Measurements from ENCODE around the gene C9orf57.
A peak's percentile ranks its signal among the peaks of the same experiment; 100 is the strongest.
"Not testable (repeated sequence)": the region's sequence is repeated elsewhere in the genome, so short reads cannot be mapped to it uniquely, and the experiment has no call there.

The C9orf57 gene, protein sequence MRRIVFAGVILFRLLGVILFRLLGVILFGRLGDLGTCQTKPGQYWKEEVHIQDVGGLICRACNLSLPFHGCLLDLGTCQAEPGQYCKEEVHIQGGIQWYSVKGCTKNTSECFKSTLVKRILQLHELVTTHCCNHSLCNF

DNA sequence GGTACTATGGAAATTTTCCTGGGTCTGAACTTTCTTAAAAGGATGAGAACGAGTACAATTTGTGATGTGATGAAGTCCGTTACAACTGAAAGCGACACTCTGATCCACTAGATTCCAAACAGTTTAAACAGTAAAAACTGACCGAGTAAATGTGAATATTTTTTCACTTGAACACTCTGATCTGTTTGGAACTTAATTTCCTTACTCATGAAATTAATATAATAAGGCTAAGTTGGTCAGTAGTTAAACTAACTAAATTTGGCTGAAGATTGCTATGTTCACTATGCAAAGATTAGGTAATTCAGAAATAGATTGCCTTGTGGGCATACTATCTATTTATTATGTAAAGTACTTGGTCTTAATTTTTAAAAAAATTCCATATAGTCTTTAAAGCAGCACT is at the start of gene C9orf57:
Gene C9orf57 (minus strand): TSS at position 101 of the 400 bp plus-strand sequence. CDS start 1,282 bp downstream, outside the sequence.
- DNase-seq (ENCODE audit: low read depth): no peak

DNA sequence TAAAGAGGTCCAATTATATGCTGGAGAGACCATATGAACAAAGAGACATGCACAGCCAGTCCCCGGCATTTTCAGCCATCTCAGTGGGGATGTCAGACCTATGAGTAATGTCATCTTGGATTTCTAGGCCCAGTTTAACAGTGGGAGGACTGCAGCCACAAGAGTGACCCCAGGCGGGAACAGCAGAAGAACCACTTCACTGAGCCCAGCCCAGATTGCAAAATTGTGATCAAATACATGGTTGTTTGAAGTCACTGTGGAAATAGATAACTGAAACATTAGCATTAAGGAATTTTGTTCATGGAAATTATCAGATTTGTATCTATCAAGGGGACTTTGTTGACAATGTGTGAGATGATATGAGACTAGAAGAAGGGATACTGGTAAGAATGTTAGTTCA is 42.1 kb upstream of the C9orf57 start:
- DNase-seq (ENCODE audit: low read depth): no peak

DNA sequence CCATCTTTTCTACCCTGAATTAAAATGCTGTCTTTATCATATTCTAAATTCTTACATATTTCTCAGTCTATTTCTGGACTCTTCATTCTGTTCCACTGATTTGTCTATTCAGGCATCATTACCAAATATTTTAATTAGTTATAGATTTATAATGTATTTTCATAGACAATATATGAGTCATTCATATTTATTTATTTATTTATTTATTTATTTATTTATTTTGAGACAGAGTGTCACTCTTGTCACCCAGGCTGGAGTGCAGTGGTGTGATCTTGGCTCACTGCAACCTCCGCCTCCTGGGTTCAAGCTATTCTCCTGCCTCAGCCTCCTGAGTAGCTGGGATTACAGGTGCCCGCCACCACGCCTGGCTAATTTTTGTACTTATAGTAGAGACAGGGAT is 35.1 kb upstream of the C9orf57 start:
- not testable (repeated sequence) for DNase-seq (ENCODE audit: low read depth)

DNA sequence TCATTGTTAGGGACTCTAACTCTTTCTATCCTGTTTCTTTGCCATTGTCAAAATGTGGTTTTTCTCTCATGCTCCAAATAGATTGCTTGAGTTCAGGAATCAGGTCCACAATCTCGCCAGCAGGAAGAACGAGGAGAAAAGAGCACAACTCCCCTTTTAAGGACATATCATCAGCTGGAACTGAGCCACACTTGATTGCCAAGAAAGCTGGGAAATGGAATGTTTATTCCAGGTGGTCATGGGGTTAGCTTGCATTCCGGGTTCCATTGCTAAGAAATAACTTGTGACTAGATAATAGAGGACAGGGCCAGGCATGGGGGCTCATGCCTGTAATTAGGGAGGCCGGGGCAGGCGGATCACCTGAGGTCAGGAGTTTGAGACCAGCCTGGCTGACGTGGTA is 32.4 kb upstream of the C9orf57 start:
- no peak for DNase-seq (ENCODE audit: low read depth)

DNA sequence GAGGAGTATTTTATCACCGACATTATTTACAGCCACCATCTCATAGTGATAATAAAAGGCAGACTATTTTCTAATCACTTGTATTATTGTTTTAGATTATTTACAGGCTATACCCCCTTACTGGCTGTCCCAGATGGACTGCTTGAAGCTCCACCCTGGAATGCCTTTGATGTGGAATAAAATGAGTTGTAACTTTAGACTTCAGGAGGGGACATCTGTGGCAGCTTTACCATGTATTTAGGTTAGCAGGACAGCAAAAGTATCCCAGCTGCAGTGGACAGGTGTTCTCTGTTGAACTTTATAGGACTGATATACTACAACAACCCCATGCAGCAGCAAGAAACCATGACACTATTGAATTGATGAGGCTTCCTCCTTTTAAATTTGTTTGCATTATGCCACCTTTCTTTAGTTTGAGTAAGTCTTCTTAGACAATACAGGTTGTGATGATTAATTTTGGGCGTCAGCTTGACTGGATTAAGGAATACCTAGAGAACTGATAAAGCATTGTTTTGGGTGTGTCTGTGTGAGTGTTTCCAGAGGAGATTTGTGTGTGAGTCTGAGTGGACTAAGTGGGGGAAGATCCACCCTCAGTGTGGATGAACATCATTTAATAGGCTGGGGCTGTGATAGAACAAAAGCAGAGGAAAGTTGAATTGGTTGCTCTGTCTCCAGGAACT is 29.2 kb upstream of the C9orf57 start:
- no peak for DNase-seq (ENCODE audit: low read depth)

DNA sequence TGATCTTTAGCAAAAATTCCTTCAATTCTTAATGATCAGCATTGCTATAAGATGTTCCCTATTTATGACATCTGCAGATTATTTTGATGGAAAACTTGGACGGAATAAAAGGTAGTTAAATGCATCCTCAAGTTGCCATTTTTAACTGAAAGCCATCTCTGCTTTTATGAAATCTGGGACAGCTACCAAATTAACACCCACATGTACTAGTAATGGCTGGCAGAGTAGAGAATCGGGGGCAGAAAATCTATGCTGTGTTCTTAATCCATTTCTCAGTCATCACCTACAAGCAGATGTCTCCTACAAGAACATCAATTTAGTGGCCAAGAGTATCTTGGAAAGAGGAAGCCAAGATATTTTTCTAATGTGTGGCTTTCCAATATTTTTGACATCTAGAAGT is 22.1 kb upstream of the C9orf57 start:
- DNase-seq (ENCODE audit: low read depth): no peak

DNA sequence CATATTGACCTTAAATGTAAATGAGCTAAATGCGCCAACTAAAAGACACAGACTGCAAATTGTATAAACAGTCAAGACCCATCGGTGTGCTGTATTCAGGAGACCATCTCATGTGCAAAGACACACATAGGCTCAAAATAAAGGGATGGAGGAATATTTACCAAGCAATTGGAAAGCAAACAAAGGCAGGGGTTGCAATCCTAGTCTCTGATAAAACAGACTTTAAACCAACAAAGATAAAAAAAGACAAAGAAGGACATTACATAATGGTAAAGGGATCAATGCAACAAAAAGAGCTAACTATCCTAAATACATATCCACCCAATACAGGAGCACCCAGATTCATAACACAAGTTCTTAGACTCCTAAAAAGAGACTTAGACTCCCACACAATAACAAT is 14.3 kb upstream of the C9orf57 start:
- not testable (repeated sequence) for DNase-seq (ENCODE audit: low read depth)

DNA sequence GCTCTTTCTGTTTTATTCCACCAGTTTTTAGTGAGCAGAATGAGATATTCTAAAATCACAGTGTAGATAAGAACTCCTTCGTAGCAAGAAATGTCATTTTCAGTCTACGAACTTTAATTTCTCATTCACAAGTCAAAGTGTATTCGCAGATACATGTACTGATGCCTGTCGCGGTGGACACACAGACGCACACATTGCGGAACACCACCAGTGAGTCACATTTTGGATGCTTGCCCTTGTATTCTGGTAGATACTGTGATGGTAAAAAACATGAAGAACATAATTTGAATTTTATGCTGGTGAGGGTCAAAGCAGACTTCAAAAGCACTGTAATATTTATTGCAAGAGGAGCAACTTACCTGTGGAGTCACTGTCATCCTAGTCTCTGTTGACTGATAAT is 4.7 kb upstream of the C9orf57 start:
- DNase-seq (ENCODE audit: low read depth): peak; percentile 2

DNA sequence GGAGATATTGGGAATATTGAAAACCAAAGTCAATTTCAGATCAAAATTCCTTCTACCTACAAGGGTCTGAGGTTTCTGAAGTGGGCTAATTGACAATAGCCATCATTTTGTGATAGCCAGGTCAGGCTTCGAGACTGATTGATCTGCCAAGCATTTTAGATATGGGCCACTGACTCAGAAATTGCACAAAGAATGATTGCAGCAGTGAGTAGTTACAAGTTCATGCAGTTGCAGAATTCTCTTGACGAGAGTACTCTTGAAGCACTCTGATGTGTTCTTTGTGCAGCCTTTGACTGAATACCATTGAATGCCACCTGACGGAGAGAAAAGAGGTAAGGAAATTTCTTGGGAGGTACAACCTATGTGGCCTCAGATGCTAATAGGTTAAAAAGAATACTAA is 8.3 kb downstream of the C9orf57 start:
- DNase-seq (ENCODE audit: low read depth): no peak

DNA sequence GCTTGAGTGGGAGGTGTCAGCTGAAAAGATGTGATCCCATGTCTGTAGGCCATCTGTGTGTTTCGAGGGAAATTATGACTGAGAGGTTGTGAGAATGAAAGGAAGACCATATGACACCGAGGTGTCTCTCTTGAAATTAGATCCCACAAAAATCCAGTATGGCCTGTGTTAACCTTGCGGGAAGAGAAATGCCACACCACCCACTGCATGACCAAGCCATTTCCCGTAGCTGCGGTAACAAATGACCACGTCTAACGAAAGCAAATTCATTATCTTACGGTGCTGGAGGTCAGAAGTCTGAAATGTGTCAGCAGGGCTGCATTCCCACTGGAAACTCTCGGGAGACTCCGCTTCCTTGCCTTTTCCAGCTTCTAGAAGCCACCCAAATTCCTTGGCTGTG is 11.6 kb downstream of the C9orf57 start:
- no peak for DNase-seq (ENCODE audit: low read depth)

DNA sequence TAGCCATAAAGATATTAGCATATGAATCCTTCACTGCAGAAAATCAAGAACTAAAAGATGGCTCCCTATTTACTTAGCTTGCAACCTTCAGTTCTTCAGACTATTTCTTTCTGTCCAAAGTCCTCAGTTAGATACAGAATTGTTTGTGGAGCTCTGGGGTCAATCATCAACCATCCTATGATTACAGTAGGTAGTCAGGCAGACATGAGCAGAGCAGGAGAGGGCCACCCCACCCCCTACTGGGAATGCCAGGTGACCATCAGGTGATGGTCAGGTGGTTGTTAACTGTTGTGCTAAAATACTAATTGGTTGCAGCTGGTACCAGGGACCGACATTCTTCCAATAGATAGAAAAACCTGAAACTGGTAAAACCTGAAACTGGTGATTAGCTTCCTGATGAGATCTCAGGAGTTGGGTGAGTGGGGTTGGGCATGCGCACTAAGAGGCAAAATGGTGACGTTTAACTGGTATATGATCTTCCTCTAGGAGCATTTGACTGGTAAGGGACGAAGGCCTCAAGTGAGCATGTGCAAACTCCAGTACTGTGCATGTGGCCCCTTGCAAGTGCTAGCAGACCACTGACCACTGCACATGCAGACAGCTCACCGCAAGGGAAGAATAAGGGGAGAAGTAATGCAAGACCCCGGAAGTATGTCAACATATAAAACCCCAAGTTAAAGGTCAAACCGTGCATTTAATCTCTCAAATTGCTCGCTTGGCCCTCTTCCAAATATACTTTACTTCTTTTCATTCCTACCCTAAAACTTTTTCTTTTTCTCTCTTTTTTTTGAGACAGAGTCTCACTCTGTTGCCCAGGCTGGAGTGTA is 13.6 kb downstream of the C9orf57 start:
- no peak for DNase-seq (ENCODE audit: low read depth)

DNA sequence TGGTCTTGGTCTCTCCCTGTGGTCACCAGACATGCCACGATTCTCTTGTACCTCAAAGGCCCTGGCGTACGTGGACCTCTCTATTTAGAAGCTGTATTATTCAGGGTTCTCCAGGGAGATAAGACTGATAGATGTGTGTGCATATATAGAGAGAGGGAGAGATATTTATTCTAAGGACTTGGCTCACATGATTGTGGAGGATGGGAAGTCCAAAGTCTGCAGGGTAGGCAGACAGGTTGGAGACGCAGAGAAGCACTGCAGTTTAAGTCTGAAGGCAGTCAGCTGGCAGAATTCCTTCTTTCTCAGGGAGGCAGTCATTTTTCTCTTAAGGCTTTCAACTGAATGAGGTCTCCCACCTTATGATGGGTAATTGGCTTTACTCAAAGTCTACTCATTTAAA is 16.3 kb downstream of the C9orf57 start:
- no peak for DNase-seq (ENCODE audit: low read depth)

DNA sequence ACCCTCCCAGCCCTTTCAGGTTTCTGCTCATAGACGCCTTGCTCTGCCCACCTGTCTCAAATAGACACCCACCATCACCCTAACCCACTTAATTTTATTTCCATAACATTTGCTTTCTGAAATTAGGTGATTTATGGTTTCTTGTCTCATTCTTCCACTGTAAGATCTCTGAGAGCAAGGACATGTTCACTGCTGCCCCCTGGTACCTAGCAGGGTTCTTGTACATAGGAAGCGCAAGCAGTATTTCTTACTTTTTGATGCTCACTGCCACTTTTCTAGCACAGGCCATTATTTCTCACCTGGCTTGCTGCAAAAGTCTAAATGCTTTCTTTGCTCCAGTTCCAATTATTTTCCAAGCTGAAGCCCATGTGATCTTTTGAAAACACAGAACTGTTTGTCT is 16.8 kb downstream of the C9orf57 start:
- no peak for DNase-seq (ENCODE audit: low read depth)

DNA sequence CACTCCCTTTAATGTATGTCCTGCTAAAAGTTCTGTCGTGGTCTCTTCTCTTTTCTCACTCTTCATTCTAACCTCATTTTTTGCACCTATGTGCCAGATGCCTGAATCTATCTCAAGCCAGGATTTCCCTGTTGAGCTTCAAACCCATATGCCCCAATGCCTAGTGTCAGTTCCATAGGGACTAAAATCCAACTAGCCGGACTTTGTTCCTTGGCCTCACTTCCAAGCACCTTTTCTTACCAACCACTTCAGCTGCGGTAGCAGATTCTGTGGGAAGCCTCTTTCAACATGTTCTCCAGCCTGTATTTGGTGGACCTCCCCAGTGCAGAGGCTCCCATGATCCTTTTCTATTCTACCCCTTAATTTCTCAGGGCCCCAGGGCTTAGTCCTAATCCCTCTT is 17.5 kb downstream of the C9orf57 start:
- no peak for DNase-seq (ENCODE audit: low read depth)

DNA sequence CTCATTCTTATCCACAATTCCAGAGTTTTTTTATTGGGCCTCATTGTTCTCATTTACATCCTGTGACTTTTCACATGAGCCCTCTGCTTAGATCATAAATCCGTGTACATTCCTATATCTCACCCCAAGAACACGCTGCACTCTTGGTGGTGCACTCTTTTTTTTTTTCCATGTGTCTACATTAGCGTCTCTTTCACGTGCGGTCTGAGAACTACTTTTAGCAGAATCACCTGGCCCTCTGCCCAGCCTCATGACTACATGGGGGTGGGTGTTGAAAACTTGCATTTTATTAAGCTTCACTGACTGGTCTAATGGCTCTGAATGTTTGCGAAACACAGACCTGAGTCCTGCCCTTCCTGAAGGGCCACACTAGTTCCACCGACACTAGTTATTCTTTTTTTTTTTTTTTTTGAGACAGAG is 18.6 kb downstream of the C9orf57 start:
- DNase-seq (ENCODE audit: low read depth): peak; percentile 54

DNA sequence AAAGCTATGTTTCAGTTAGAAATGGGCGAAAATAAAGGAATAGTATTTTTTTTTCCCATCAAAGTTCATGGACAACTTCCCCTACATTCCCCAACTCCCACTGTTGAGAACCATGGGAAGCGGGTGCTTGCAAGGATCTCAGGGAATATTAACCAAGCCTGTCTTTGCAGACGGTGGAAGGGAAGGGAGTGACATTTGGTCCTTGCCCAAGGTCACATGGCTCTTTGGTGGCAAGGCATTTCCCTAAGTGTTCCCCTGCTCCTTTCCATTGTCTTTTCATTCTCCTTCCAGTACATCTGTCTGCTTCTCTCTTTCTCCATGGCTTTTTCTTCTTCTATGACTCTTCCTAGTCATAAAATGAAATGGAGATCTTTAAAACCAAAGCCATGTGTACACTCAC is 19.0 kb downstream of the C9orf57 start:
- no peak for DNase-seq (ENCODE audit: low read depth)

DNA sequence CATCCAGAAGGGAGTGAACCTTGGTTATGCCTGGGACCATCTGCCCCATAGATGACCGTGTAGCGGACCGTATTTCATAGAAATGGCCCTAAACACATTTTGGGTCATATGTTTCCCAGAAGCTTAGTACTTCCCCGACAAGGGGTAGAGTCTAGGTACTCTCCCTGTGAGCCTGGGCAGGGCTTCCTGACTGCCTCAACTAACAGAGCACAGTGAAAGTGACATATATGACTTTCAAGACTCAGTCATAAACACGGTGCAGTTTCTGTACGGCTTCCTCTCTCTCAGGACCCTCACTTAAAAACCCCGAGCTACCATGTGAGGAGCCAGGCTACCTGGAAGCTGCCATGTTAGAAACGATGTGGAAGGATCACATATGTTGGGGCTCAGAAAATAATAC is 20.9 kb downstream of the C9orf57 start:
- no peak for DNase-seq (ENCODE audit: low read depth)

DNA sequence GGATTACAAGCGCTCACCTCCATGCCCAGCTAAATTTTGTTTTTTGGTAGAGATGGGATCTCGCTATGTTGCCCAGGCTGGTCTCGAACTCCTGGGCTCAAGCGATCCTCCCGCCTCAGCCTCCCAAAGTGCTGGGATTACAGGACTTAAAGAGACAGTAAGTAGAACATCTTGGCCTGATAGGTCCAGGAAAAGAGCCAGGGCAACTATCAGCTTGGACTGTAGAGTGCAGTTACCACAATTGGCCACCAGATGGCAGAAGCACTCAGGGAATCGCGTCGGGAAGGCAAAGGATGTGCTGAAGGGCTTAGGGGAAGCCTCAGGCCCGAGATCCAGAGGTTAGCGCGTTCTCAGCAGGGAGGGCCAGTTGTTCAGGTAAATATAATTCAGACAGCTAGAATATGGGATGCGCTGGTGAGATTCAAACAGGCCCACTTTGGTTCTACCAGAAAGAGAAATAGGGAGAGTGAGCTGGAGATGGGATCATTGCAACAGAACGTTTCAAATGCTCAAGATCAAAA is 21.5 kb downstream of the C9orf57 start:
- DNase-seq (ENCODE audit: low read depth): peak; percentile 63

DNA sequence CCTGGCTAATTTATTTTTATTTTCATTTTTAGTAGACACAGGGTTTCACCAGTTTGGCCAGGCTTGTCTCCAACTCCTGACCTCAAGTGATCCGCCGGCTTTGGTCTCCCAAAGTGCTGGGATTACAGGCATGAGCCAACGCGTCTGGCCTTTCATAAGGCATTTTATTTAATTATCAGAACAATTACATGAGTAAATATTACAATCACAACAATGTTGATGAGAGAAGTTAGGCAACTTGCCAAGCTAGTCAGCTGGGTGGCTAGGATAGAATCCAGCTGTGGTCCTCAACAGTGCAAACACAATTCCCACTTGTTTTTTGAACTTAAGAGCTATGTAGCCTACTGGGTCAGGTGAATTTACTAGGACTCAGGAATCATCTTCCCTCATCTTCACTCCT is 22.0 kb downstream of the C9orf57 start:
- DNase-seq (ENCODE audit: low read depth): no peak

DNA sequence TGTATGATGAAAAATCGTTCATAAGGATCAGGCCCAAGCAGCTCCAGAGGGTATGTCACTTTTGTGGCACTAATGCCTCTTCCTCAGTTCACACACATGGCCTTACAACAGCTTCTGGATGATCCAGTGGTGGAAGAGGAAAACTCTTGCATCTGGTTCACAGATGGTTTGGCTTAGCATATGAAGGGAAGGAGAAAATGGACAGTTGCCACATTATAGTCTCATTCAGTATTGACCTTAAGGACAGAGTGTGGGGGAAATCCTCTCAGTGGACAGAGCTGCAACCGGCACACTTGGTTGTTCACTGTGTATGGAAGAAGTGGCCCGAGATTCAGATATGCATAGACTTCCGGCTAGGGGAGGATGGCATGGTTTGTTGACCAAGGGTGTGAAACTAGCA is 22.8 kb downstream of the C9orf57 start:
- no peak for DNase-seq (ENCODE audit: low read depth)

DNA sequence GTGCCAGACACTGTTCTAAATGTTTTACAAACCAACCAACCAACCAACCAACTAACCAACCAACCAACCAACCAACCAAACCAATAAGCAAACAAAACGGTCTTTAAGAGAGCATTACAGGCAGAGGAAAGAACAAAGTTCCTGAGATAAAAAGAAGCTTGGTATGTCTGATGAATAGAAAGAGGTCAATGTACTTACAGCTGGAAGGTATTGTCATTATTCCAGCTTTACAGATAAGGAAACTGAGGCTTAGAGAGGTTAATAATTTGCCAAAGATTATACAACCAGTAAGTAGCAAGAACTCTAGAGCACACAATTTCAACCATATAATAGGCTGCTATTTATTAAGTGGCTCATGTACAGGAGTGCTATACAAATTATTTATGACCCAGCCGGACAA is 29.6 kb downstream of the C9orf57 start:
- DNase-seq (ENCODE audit: low read depth): no peak

DNA sequence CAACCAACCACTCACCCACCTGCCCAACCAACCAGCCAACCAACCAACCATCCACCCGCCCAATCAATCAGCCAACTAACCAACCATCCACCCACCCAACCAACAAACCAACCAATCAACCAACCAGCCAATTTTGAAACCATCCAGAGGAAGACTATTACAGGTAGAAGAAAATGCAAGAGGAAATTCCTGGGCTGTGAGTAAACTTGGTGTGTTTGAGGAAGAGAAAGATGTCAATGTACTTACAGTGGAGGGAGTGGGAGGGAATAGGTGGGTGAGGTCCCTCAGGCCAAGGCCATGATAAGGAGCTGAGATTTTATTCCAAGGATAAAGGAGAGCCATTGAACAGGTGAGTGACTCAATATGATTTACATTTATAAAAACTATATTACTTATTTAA is 30.4 kb downstream of the C9orf57 start:
- DNase-seq (ENCODE audit: low read depth): no peak

DNA sequence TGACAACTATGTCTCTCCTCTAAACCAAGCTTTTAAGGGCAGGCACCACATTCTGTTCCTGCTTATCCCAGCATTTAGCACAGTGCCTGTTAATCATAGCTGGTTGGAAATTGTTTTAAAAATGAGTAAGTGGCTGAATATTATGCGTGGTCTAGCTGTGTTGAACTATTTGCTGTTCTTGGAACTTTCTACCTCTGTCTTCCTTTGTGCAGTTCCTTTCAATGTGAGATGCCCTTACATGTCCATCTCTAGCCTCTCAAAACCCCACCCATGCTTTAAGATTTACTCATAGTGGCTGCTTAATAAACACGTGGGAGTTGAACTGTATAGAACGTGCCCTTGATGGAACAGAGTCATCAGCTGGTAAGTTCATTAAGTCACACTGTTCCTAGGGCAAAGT is 34.5 kb downstream of the C9orf57 start:
- DNase-seq (ENCODE audit: low read depth): peak; percentile 35
